GM23338 (cell line): ENCODE results near the gene HDHD5.

Experiments used
- CTCF ChIP-seq, 2 experiments: fragments of 200-600 bp in 1 of 2; sonication (generic) in 1 of 2; conservative IDR thresholded peaks; 2 replicates each; pipeline versions ENCODE4 v1.5.1 to v1.6.1; 2016 to 2017; ENCODE audit warnings: antibody characterized with exemption in 2 of 2, low read depth in 2 of 2, mild to moderate bottlenecking in 2 of 2, moderate library complexity in 1 of 2
- ETS1 ChIP-seq: IDR thresholded peaks from 2 replicates; pipeline ENCODE4 v1.6.1; 2016; ENCODE audit warnings: antibody characterized with exemption
- EZH2 ChIP-seq: fragments of 200-600 bp; sonication (generic); IDR thresholded peaks from one replicate; pipeline ENCODE4 v1.8.0; 2017; ENCODE audit warnings: antibody characterized with exemption, mild to moderate bottlenecking, low read depth; ENCODE audit not compliant: unreplicated experiment
- EZH2phosphoT487 ChIP-seq: fragments of 200-600 bp; sonication (generic); IDR thresholded peaks from one replicate; pipeline ENCODE4 v1.8.1; 2018; ENCODE audit warnings: antibody characterized with exemption; ENCODE audit not compliant: unreplicated experiment
- NANOG ChIP-seq: IDR thresholded peaks from 2 replicates; pipeline ENCODE4 v1.6.1; 2016; ENCODE audit warnings: antibody characterized with exemption, borderline replicate concordance
- POLR2AphosphoS5 ChIP-seq: IDR thresholded peaks from 2 replicates; pipeline ENCODE4 v1.6.1; 2016; ENCODE audit warnings: antibody characterized with exemption, low read depth

GRCh38 chr22:17162731-17163130 lies 3.7 kb upstream of the HDHD5 start:
- TF ChIP-seq EZH2 (no peak), CTCF (conservative IDR thresholded peaks at IDR 0.05; ENCODE audit: low read depth in 2 of 2) (no peak), POLR2AphosphoS5 (no peak), NANOG (no peak), EZH2phosphoT487 (no peak), ETS1 (no peak)
